ENCODE results near the gene TRAK1.

TRAK1 gene

DNA sequence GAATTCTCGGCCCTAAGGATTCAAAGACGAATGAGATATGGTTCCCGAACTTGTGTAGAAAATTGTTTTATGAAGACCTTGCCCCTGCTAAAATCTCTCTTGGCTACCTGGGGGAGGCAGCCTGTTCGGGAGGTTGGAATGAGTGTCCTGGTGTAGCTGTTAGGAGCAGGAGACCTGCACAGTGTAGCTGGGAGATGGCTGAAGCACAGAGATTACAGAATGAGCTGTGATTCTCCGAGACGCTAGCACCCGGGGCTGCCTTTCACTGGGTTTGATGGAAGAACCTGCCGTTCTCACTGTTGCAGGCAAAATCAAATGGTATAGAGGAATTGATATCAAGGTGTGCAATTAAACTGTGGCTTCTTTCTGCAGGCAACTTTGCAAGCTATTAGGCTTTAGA lies 68.0 kb downstream of the TRAK1 start:
- DNase-seq: no peak

DNA sequence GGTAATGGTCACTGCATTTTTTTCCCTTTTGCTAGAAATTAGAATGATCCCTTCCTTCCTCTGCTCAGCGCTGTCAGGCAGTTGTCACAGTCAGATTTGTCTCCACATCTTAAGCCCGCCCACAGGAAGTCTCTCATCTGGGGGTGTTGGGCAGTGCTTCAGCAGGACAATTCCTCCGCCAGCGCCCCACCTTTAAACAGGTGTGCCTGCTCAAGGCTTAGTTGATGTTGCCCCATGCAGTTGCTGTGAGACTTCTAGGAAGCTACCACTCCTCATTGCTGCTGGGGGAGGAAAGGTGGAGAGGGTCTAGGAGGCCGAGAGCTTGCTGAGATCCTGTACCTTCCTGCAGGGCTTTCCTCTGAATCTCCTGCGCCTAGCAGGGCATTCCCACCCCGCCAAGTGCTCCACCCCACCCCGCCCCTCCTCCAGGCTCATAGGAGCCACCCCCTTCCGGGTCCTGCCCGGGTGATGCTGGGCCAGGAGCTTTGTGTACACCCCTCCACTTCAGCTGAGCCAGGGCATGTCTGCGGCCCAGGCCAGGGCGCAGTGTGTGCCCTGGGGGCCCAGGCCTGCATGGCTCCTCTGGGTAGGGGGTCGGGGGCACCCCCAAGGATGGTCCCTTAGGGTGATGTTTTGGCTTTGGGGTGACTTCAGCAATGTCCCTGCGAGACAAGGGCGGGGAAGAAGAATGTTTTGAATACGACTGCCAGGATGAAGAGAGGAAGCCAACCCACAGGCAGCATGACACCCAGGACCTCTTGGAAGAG lies 68.7 kb downstream of the TRAK1 start:
- peak; percentile 66 for DNase-seq

DNA sequence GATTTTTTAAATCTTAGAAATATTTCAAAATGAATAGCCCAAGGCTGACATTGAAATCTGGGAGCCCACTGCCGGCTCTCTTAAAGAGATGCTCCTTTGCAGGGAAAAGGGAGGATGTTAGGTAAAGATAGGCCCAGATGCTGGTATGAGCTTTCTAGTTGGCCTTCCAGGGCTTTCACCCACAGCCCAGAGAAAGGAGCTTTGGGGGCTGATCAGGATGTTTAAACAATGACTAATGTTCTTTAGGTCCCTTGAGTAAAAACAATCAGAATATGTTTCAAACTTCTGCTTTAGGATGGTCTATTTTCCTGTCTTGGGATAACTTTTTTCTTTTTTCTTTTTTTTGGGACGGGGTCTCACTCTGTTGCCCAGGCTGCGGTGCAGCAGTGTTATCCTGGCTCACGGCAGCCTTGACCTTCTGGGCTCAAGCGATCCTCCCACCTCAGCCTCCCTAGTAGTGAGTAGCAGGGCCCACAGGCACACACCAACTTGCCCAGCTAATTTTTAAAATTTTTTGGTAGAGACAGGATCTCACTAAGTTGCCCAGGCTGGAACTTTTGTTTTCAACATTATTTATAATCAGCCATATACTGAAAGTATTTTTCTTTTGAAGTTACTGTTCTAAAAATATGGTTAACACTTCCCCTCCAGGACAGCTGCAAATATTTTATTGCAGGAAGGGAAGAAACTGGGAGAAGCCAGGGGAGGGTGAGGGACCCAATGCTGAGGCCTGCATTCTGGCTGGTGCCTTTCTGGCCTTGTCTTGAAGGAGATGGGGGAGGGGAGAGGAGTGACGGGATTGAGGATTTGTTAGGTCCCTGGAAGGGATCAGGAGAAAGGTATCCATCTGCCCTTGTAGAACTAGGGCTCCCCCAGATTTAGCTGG lies 70.1 kb downstream of the TRAK1 start:
- no peak for DNase-seq

DNA sequence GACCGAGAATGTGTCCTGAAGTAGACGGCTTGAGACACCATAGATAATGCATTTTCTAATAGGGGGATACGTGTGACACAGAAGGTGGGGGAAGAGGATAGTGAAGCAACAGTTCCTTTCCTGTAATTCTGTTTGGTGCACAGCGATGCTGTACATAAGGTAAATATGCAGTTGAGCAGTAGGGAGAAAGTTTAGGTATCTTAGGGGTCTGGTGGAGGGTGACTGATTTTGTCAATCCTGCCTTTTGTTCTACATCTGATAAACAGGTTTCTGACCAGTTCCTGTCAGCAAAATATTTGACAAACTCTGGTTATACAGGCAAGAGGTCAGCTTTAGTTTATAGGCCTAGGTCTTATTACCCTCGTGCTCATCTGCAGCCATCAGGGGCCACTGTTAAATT lies 71.3 kb downstream of the TRAK1 start:
- no peak for DNase-seq

DNA sequence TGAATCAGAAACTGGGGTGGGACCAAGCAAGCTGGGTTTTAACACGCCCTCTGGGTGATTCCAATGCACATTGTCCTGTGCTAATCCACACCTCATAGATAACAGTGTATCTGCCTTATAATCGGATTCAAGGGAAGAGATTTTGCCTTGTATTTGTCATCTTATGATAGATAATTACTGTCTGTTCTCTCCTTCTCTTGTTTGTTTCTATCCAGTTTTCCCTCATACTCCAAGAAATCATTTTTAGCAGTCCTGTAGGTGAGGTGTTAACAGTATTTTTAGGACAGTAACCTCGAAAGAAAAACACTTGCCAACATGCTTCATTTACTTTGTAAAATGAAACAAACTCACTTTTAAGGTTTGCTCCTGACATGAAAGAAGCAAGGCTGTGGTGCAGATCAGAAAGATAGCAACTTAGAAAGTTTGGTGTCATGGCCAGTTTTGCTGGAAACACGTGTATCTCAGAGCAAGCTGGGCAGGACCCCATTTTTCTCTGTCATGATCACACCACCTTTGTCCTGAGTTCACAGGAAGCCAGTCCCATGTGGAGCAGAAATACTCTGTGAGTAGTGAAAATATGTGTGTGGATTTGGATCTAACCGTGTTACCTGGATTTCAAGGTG lies 72.6 kb downstream of the TRAK1 start:
- no peak for DNase-seq

DNA sequence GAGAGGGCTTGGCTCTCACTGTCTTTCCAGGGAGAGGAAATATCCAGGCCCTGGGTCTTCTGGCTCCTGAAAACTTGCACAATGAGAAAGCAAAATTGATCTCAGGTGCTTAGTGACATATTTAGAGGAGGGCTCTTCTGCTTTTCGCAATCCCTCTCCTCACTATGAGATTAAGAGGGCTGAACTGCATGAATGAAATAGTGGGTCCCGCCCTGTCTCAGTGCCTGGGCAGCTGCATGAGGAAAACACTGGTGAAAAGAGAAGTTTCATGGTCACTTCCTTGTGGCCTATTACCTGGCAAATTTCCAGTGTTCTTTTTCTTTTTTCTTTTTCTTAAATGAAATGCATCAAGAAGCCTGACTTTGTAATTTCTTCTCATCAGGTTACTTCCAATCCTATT lies 73.5 kb downstream of the TRAK1 start:
- DNase-seq: no peak

DNA sequence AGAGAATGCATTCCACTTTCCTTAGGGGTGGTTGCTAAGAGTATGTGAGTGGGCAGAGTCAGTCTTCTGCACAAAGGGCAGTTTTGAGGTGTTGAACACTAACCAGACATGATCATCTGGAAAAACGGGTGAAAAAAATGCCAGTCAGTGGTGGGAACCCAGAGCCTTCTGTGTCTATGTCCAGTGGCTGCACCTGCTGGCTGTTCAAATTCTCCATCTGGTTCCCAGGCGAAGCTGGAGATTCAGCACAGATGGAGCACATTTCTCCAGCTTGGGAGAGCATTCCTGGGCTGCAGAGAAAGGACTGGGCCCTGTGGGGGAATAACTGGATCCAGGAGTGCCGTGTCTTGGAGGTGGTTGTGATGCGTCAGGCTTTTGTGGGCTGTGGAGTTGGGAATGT lies 74.1 kb downstream of the TRAK1 start:
- DNase-seq: no peak

DNA sequence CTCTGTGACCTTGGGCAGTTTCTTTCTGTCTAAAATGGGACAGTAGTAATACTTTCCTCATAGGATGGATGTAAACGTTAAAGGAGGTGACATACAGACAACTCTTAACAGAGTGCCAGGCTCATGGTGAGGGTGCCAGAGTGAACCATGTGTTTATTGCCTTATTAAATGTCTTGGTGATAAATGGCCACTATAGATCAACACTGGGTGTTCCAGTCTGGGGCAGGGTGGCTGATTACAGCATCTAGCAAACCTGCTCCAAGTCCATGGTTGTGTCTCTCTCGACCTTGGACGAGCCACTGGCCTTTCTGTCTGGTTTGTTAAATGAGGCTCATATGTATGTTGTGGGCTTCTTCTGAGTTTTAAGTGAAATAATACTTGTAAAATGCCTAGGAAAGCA lies 75.1 kb downstream of the TRAK1 start:
- DNase-seq: no peak

DNA sequence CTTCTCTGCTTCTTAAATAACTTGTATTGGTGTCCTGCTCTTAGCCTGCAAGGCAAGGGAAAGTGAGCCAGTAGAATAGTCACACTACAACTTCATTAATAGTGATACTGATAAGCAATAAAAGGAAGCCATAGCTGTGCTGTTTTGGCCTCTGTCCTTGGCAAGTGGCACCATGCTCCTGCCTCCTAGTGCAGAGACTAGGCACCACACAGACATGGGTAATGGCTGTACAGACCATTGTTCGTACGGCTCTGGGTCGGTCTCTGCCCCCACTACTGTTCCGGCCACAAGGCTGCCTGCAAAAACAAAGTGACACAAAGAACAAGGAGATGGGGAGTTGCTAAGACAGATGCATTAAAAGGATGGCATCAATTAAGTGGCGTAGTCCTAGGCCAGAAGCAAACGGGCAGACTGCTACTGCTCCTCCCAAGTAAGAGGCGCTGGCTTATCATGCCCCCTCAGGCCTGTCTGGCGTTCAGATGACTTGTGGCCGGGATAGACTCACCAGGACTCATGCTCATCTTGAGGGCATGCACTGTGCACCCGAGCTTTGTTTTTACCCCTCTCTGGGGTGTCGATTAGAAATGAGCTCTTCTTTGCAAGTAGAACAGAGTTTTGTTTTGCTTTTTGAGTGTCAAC lies 75.6 kb downstream of the TRAK1 start:
- DNase-seq: no peak

DNA sequence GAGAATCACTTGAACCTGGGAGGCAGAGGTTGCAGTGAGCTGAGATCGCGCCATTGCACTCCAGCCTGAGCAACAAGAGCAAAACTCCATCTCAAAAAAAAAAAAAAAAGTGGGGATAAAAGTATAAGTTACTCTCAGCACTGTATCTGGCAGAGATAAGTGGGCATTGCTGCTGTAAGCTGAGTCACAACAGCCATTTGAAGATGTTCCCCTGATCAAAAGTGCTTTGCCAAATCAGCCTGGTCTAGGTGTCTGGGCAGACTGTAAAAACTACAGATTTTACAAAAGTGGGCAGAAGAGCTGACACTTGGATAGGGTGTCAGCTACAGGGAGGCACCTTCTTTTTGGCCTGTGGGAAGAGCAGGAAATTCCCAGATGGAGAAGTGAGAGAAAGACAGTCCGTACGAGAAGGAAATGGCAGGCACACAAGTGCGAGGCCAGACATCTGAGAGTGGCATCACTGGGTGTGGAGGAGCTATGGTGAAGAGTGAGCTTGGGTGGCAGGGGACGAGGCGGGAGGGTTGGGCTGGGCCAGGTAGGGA lies 78.5 kb downstream of the TRAK1 start:
- DNase-seq: no peak

DNA sequence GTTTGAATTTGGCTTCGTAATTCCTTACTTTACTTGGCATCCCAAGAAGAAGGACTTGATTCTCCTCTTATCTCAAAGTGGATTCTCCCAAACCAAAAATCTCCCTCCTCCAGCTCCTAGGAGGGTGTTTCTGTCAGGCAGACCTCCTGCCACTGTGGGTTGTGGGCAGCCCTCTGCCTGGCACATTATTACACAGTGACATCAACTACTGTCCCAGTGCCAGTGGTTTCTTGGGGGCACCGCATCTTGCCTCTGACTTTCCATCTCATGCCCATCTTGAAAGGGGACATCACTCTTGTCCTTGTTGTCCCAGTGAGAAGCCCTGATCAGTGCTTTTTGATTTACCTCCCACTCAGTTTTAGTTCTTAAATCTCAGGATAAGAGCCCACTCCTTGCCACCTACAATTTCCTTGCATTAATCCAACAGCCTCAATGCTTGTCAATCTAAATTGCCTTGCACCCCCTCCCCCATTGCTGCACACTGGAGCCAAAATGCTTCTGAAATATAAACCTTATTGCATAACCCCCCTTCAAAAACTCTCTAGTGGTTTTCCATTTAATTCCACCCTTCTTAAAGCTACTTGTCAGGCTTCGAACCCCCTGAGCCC lies 81.0 kb downstream of the TRAK1 start:
- no peak for DNase-seq

DNA sequence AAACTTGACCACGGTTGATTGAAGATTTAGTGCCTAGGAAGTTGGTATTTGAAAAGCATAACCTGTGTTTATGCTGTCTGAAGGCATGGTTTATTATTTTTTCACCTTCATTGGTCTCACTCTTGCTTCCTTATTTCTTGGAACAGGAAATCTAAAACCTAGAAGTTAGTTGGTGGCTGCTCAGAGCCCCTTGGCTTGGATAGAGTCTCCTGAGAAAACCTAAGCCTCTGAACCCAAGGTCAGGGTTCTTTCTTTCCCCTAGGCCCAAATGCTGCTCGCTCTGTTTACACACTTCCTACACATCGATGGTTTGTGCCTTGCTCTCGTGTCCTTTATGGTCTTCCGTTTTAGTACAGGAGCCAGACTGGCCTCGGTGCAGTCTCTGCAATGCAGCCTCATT lies 82.2 kb downstream of the TRAK1 start:
- DNase-seq: no peak

DNA sequence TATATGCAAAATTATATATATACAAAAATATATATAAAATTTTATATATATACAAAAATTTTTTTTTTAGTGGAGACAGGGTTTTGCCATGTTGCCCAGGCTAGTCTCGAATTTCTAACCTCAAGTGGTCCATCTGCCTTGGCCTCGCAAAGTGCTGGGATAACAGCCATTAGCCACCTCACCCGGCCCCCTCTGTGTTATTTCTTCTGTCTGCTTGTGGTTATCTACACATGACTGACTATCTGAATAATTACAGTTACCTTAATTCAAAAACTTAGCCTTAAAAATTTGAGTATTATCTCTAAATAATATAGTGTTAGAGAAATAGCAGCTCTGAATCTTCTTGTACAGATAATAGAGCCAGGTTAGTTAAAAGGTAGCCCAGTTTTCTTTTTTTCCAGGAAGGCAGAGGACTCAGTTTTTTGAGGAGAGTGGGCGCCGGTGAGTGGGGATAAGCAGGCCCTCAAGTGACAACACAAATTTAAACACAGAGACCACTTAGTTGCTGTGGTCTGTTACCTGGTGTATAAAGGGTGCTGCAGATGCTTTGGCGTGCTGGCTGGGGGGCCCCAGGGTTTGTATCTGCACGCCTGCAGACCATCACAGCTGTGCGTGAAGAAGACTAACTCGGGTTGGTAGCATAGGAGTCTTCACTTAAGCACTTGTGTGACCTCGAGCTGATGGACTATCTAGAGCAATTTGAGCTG lies 83.7 kb downstream of the TRAK1 start:
- no peak for DNase-seq

DNA sequence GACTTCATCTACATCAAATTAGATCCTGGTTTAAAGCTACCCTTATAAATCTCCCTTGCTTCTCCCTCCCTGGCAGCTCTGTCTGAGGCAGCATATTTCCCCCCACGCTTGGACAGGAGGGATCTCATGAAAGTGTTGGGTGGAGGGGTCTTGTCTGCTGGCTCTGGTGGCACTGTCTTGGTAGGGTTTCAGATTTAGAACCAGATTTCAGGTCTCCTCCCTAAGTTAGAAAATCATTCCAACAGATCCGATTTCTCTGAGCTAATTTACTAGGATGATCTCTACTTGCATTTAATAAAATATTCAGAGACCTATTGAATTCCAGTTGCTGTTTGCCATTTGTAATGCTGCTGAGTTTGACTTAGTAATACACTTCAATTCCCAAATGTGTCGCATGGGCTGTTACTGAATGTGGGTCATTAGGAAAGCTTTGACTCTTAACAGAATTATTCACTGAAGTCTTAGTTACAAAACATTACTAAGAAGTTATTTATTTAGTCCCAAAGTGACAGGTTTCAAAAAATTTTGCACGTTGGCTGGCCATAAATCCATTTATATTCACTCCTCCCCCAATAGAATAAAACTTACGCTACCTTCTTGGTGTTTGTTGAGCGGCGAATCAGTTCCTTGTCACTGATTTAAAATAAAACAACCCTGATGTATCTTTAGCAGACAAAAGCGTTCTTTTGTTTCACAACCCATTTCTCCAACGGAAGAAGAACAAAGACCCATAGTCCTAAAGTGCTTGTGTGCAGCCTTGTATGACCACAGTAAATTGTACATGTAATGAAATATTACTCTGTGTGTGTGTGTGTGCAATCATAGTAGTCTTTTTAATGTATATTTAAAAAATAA lies 84.5 kb downstream of the TRAK1 start:
- DNase-seq: no peak

DNA sequence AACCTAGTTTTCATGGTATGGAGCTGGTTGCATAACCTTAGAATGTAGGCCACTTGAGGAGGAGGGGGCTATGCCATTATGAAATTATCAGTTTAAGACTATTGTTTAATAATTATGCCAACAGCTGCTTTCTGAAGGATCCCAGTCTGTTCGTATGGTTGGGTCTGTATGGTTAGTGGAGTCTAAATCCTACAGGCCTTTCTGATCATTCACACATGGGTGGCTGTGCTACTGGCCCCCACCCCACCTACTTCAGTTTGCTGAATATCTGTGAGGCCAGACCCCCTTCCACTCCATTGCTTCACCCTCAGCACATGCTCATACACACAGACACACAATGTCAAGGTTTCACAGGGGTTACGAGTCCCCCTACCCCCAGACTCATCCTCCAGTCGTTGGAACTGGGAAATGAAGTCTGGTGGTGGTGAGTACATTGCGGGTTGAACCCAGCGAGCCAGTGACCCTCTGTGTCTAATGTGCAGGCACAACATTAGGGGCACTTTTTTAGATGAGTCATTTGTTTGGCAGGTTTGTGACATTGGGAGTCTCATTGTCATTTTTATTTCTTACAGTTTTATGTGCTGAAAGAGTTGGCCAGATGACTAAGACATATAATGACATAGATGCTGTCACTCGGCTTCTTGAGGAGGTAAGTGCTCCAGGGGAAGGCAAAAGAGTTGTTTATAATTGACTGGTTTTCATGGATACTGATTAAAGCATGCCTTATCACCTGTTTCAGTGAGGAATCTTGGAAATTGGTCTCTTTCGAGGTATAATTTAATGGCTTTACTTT lies 85.3 kb downstream of the TRAK1 start:
- DNase-seq: no peak

DNA sequence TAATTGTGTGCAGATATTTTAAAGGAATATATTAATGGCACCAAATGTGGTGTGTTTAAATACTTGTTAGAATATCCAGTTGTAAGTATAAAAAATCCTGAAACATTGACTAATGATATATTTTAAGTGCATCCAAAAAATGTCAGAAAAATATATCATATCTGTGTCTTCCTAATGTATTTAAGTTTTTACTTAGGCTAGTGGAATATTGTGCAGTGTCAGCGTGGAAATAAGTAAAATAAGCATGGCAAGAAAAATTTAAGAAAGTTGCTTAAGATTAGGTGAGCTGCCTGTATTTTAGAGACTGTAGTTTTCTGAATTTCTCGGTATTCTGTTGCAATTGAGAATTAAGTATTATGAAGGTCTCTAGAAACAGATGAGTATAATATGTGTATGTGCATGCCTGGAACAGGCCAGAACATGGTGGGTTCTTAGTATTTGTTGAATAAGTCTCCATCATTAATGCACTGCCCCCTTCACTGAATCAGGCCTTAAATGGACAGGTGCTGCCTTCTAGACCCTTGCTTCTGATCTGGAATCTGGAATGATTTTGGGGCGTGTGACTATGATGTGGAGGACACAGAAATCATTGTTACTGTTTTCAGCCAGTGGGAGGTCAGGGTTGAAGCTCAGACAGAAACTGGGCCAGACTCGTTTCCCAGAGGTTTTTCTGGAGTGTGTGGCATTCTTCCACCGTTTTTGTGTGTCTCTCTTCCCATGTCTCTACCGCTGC lies 86.1 kb downstream of the TRAK1 start:
- DNase-seq: no peak

DNA sequence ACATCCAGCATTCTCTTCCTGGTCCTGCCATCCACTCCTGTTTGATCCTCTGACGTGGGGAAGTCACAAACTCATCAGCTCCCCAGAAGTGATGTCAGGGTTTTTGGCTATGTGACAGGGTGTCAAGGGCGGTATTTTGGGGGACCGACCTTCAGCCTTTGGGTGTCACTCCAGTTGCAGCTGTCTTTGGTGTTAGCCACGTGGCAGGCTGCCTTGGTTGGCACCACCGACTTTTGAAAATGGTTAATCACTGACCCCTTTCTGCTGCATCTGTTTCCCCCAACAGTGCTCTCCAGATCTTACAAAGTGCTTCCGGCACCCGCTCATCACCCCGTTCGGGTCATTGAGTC lies 86.6 kb downstream of the TRAK1 start:
- no peak for DNase-seq

DNA sequence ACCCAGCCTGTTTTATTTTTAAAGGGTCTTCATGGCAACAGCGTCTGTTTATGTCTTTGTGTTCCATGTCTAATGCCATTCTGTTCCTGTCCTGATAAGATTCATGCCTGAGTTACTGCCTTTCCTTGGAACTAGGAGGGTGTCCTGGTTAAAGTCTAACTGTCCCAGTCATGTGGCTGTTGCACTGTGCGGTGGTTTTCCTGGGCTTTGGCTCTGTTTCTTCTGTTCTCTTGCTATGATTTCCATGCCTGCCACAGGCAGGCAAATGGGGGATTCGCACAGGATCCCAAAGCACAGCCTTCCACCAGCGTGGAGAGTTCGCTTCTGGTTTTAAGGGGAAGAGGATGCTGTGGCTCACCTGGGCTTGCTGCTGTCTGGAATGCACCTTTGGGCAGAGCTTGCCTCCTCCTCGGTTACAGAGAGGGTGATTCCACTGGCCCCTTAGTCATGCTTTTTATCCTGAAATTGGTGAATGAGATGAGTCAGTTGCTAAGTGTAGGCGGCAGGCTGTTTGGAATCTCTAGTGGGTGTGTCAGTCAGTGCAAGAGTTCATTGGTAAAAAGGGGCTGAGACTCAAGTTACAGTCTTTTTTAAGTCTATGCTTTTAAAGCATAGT lies 88.1 kb downstream of the TRAK1 start:
- no peak for DNase-seq

DNA sequence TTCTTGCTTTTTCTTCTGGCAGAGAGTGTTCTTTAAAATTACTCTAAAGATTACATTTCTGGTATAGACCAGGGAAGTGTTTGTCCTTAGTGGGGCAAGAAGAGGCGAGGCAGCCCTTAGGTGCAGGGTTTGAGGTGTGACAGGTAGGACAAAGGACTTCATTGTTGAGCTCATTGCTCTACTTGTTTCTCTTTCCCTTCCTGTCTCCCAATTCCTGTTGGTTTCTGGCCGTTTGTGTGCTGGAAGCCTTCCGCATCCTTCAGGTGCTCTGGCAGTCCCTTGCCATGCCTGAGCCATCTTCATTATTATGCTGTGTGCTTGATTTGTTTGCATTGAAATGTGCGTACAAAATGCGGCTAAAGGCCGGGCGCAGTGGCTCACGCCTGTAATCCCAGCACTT lies 89.7 kb downstream of the TRAK1 start:
- no peak for DNase-seq
